ENCODE measurements around the gene PKP3. TPM values are rescaled to one million over a fixed set of nuclear protein-coding genes. Genes with fewer than 3 reads are reported as not detected.

The PKP3 gene
- total and polyA plus RNA-seq, 3 donors from 2014 or later: 1.2 to 3.1 (median 1.6) TPM

DNA sequence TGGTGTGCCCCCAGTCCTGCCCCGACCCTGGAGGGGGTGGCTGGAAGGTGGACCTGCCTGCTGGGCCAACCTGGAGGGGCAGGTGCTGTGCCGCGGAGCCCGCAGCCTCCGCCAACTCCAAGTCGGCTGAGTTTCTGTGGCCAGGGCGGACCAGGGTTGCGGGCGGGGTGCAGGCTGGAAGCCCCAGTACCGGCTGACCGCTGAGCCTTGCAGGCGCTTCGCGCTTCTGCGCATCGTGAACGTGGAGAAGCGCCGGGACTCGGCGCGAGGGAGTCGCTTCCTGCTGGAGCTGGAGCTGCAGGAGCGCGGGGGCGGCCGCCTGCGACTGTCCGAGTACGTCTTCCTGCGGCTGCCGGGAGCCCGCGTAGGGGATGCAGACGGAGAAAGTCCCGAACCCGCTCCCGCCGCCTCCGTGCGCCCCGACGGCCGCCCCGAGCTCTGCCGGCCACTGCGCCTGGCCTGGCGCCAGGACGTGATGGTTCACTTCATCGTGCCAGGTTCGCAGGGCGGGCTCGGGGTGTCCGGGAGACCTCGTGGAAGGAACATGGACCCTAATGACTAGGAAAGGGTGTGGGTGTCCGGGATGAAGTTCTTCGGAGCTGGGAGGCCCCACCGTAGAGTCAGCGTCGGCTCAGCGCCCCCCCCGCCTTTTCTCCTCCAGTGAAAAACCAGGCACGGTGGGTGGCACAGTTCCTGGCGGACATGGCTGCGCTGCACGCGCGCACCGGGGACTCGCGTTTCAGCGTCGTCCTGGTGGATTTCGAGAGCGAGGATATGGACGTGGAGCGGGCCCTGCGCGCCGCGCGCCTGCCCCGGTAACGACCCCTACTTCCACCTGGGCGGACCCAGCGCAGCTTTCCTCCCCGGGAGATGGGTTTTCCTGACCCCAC lies 14.6 kb upstream of the PKP3 start:
- Histone ChIP-seq H3K36me3 (ENCODE audit: low read depth, missing control alignments) (no peaks in the 10 kb centered on the region), H3K27me3 (no peaks in the 10 kb centered on the region), H3K4me1 (peaks cover 4% of the 10 kb centered on the region), H3K4me3 (no peak overlapping the region), H3K9me3 (no peaks in the 10 kb centered on the region), H3K27ac (no peak overlapping the region)
- 81 to 86% methylated on average over 42 to 87 of the region's 87 CpGs for WGBS, 2 donors
- TF ChIP-seq, protein P1, sequence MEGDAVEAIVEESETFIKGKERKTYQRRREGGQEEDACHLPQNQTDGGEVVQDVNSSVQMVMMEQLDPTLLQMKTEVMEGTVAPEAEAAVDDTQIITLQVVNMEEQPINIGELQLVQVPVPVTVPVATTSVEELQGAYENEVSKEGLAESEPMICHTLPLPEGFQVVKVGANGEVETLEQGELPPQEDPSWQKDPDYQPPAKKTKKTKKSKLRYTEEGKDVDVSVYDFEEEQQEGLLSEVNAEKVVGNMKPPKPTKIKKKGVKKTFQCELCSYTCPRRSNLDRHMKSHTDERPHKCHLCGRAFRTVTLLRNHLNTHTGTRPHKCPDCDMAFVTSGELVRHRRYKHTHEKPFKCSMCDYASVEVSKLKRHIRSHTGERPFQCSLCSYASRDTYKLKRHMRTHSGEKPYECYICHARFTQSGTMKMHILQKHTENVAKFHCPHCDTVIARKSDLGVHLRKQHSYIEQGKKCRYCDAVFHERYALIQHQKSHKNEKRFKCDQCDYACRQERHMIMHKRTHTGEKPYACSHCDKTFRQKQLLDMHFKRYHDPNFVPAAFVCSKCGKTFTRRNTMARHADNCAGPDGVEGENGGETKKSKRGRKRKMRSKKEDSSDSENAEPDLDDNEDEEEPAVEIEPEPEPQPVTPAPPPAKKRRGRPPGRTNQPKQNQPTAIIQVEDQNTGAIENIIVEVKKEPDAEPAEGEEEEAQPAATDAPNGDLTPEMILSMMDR (IDR thresholded peaks at IDR 0.05): no peak
- no peak for TF ChIP-seq POLR2A (IDR thresholded peaks at IDR 0.05)
- DNase-seq: no peak
- intact Hi-C loops (cut with DNase I; ENCODE audit: low total_unique reads): no loop called here

DNA sequence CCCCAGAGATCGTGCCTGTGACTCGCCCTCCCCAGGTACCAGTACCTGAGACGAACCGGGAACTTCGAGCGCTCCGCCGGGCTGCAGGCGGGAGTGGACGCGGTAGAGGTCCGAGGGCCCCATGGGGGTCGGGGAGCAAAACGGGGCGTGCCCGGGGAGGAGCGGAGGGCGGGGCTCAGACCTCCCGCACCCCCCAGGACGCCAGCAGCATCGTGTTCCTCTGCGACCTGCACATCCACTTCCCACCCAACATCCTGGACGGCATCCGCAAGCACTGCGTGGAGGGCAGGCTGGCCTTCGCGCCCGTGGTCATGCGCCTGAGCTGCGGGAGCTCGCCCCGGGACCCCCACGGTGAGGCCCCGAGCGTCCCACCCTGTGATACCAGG lies 13.9 kb upstream of the PKP3 start:
- intact Hi-C loops (cut with DNase I; ENCODE audit: low total_unique reads): no loop called here
- Histone ChIP-seq H3K36me3 (ENCODE audit: low read depth, missing control alignments) (no peaks in the 10 kb centered on the region), H3K4me3 (no peak overlapping the region), H3K9me3 (no peaks in the 10 kb centered on the region), H3K27me3 (no peaks in the 10 kb centered on the region), H3K4me1 (peaks cover 4% of the 10 kb centered on the region), H3K27ac (no peak overlapping the region)
- TF ChIP-seq, protein P1 (IDR thresholded peaks at IDR 0.05): no peak
- TF ChIP-seq POLR2A (IDR thresholded peaks at IDR 0.05): no peak
- WGBS, 2 donors: 73 to 74% methylated on average over 22 to 35 of the region's 35 CpGs
- DNase-seq: no peak

DNA sequence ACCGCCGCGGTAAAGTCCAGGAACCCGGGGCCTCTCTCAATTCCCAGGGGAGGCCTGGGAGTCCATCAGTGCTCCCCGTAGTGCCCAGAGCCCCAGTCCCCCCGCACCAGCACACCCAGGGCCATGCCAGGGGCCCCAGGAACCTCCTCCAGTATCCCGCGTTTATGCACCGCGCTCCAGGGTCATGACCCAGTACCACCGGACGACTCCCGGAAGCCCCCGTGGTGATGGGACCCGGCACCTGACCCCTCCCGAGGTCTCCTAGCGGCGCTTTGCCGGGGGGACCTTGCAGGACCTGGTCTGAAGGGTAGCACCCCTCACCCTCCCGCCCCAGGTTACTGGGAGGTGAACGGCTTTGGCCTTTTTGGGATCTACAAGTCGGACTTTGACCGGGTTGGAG lies 13.5 kb upstream of the PKP3 start:
- Histone ChIP-seq H3K27me3 (no peaks in the 10 kb centered on the region), H3K9me3 (no peaks in the 10 kb centered on the region), H3K4me1 (peaks cover 4% of the 10 kb centered on the region), H3K4me3 (no peak overlapping the region), H3K36me3 (ENCODE audit: low read depth, missing control alignments) (no peaks in the 10 kb centered on the region), H3K27ac (no peak overlapping the region)
- TF ChIP-seq POLR2A (IDR thresholded peaks at IDR 0.05): no peak
- TF ChIP-seq, protein P1 (IDR thresholded peaks at IDR 0.05): no peak
- intact Hi-C loops (cut with DNase I; ENCODE audit: low total_unique reads): no loop called here
- 67 to 86% methylated on average over 11 to 22 of the region's 23 CpGs for WGBS, 2 donors
- DNase-seq: no peak

DNA sequence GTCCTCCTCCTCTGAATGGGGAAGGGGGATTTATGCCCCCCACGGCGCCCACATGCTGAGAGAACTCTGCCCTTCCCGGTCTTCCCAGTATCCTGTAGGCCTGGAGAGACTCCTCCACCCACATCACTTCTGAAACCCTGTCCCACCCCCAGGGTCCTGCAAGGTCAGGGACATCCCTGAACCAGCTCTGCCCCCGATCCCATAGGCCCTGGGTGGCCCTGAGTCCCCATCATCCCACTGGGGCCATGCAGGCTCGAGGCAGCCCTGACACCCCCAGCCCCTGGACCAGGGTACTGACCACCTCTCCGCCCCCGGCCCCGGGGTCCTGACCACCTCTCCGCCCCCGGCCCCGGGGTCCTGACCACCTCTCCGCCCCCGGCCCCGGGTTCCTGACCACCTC lies 13.0 kb upstream of the PKP3 start:
- Histone ChIP-seq H3K4me1 (peaks cover 4% of the 10 kb centered on the region), H3K9me3 (no peaks in the 10 kb centered on the region), H3K27ac (no peak overlapping the region), H3K27me3 (no peaks in the 10 kb centered on the region), H3K4me3 (no peak overlapping the region), H3K36me3 (ENCODE audit: low read depth, missing control alignments) (no peaks in the 10 kb centered on the region)
- TF ChIP-seq, protein P1 (IDR thresholded peaks at IDR 0.05): no peak
- no peak for TF ChIP-seq POLR2A (IDR thresholded peaks at IDR 0.05)
- WGBS, 2 donors: 79 to 89% methylated on average over 8 to 14 of the region's 14 CpGs
- no peak for DNase-seq
- intact Hi-C loops (cut with DNase I; ENCODE audit: low total_unique reads): no loop called here

Measured in testis (tissue), 3 donors.